A673 (cell line): ENCODE results near the gene ARMC8. TPM values are rescaled to one million over a fixed set of nuclear protein-coding genes. Genes with fewer than 3 reads are reported as not detected.

Experiments used
- BruUV-seq: library from RNA; stranded (reverse); fragments of 400-500 nt; replicated peaks from 2 replicates; lab custom pipeline; 2021; lab: Mats Ljungman, UMichigan
- CTCF ChIA-PET: fragments of 300-600 bp; sonication (Branson Sonifier 250); formaldehyde crosslinking; loops from one replicate; lab custom pipeline; 2022; ENCODE audit warnings: antibody characterized with exemption; lab: Charles Lee
- POLR2A ChIA-PET: fragments of 300-600 bp; sonication (Branson Sonifier 250); formaldehyde crosslinking; loops from one replicate; lab custom pipeline; 2022; ENCODE audit warnings: antibody characterized with exemption; ENCODE audit not compliant: low non-redundant PET; lab: Charles Lee
- DNase-seq: peaks from one replicate; pipeline ENCODE4 v3.0.0-alpha.2; 2015; ENCODE audit warnings: low spot score
- H3K27ac ChIP-seq: fragments of 200-600 bp; sonication (generic); 2 replicates; pipeline ENCODE4 v1.5.1; 2016; ENCODE audit warnings: mixed run types, low read depth, mild to moderate bottlenecking, mixed read lengths, antibody characterized with exemption, low read length; ENCODE audit not compliant: poor library complexity, severe bottlenecking
- H3K27me3 ChIP-seq: fragments of 200-600 bp; sonication (generic); replicated peaks from 2 replicates; pipeline ENCODE4 v1.6.1; 2017; ENCODE audit warnings: mixed run types, low read depth, mild to moderate bottlenecking, mixed read lengths, antibody characterized with exemption, low read length; ENCODE audit not compliant: insufficient read depth, poor library complexity
- H3K36me3 ChIP-seq: fragments of 200-600 bp; sonication (generic); 2 replicates; pipeline ENCODE4 v1.6.1; 2016; ENCODE audit warnings: mixed run types, mild to moderate bottlenecking, mixed read lengths, antibody characterized with exemption, low read length; ENCODE audit not compliant: insufficient read depth, poor library complexity, severe bottlenecking
- H3K4me1 ChIP-seq: fragments of 200-600 bp; sonication (generic); 2 replicates; pipeline ENCODE4 v1.6.1; 2017; ENCODE audit warnings: mixed run types, mild to moderate bottlenecking, mixed read lengths, antibody characterized with exemption, low read length; ENCODE audit not compliant: insufficient read depth, poor library complexity, severe bottlenecking
- H3K4me3 ChIP-seq: fragments of 200-600 bp; sonication (generic); 2 replicates; pipeline ENCODE4 v1.5.1; 2016; ENCODE audit warnings: low read depth, mixed run types, mild to moderate bottlenecking, mixed read lengths, low read length; ENCODE audit not compliant: poor library complexity, severe bottlenecking
- H3K9me3 ChIP-seq: fragments of 200-600 bp; sonication (generic); 2 replicates; pipeline ENCODE4 v1.6.1; 2016; ENCODE audit warnings: mixed run types, low read depth, mild to moderate bottlenecking, mixed read lengths, antibody characterized with exemption, low read length; ENCODE audit not compliant: poor library complexity, severe bottlenecking
- EZH2 ChIP-seq: fragments of 200-600 bp; sonication (generic); IDR thresholded peaks from 2 replicates; pipeline ENCODE4 v1.6.1; 2017; ENCODE audit warnings: borderline replicate concordance, low read depth, mild to moderate bottlenecking, mixed read lengths, antibody characterized with exemption, low read length; ENCODE audit not compliant: poor library complexity, severe bottlenecking
- intact Hi-C: fragments of 100-400 bp; cut with micrococcal nuclease; formaldehyde crosslinking; loops from one replicate; pipeline ENCODE4 v1.10.0; 2022; ENCODE audit not compliant: unreplicated experiment
- total RNA-seq: library from RNA; stranded (reverse); gene quantifications from 2 replicates; pipeline ENCODE4 v1.2.3, GENCODE V29; 2021
- TF ChIP-seq, protein P1 (sequence below): fragments of 300-800, 200-600 bp; sonication (generic); conservative IDR thresholded peaks from 2 replicates; pipeline ENCODE4 v1.5.1; 2017; ENCODE audit warnings: low read depth, mild to moderate bottlenecking, antibody characterized with exemption, low read length, moderate library complexity, mixed read lengths

ARMC8 gene
- total RNA-seq, 1 experiment from 2014 or later: 55.8 TPM

DNA sequence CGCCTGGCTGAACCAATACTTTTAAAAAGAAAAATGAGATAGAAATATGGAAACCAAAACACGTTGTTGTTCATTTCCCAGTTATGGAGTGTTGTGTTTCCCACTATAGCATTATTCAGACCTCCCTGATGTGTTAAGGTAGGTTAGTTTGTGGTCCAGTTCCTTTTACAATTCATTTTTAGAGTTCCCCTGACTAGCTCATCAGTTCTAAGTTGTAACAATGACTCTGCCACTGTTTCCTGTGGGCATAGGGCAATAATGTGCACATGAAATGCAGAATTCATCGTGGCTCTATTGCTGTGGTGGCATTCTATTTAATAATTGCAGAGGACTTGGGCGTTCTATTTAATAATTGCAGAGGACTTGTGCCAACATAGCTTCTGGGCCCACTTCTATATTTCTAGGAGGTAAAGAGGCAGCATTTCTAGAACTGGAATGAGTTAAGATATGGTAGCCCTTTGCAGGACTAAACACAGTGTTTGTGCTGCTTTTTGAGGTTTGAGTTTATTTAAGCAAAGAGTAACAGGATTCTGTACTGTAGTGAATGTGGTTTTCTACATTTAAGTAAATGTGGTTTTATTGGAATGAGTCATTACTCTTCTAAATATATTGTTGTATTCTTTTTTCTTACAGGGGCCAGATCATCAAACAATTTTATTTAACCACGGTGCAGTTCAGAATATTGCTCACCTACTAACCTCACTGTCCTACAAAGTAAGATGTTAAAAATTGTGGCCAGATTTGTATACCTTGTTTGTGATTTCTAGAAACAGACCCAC, 47.5 kb downstream of the ARMC8 start:
- POLR2A ChIA-PET: interaction anchor here (0.5 kb wide), 1 partner anchor 19 kb away, joined by 6 read pairs; no protein-coding TSS in a partner anchor
- CTCF ChIA-PET: no interaction called here
- no peak overlapping the region for H3K27ac ChIP-seq

DNA sequence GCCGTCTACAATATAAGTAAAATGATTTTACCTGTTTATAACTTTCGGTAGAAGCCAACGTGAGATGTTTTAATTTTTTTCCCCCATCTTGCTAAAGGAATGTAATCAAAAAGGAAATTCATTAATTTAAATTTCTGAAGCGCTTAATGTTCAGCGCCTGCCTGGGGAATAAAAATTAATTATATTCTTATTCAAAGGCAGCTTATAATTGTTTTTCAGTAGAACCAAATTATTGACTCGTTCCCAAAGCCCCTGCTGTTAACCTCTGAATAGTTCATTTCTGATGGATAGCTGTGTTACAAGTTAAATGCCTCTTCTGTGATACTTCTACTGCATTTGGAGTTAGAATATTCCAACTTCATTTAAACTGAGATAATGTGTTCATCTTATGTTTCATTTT, 51.6 kb downstream of the ARMC8 start:
- no peaks in the 10 kb centered on the region for H3K27me3 ChIP-seq
- no peak overlapping the region for H3K4me3 ChIP-seq
- ChIA-PET POLR2A (no interaction called here), CTCF (no interaction called here)
- no peaks in the 10 kb centered on the region for H3K9me3 ChIP-seq
- no peaks in the 10 kb centered on the region for H3K4me1 ChIP-seq
- intact Hi-C loops: no loop called here
- TF ChIP-seq, protein P1, sequence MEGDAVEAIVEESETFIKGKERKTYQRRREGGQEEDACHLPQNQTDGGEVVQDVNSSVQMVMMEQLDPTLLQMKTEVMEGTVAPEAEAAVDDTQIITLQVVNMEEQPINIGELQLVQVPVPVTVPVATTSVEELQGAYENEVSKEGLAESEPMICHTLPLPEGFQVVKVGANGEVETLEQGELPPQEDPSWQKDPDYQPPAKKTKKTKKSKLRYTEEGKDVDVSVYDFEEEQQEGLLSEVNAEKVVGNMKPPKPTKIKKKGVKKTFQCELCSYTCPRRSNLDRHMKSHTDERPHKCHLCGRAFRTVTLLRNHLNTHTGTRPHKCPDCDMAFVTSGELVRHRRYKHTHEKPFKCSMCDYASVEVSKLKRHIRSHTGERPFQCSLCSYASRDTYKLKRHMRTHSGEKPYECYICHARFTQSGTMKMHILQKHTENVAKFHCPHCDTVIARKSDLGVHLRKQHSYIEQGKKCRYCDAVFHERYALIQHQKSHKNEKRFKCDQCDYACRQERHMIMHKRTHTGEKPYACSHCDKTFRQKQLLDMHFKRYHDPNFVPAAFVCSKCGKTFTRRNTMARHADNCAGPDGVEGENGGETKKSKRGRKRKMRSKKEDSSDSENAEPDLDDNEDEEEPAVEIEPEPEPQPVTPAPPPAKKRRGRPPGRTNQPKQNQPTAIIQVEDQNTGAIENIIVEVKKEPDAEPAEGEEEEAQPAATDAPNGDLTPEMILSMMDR: no peak
- no peak for TF ChIP-seq EZH2
- H3K36me3 ChIP-seq: peaks cover 46% of the 10 kb centered on the region
- no TSS peak for BruUV-seq
- no peak overlapping the region for H3K27ac ChIP-seq
- no peak for DNase-seq

More for the DNA sequence above, 47.5 kb downstream of the ARMC8 start:
- Histone ChIP-seq H3K4me3 (no peak overlapping the region), H3K36me3 (peaks cover 47% of the 10 kb centered on the region), H3K9me3 (no peaks in the 10 kb centered on the region), H3K4me1 (no peaks in the 10 kb centered on the region), H3K27me3 (no peaks in the 10 kb centered on the region)
- BruUV-seq: no TSS peak
- intact Hi-C loops: no loop called here
- no peak for DNase-seq
- no peak for TF ChIP-seq EZH2
- TF ChIP-seq, protein P1: no peak

DNA sequence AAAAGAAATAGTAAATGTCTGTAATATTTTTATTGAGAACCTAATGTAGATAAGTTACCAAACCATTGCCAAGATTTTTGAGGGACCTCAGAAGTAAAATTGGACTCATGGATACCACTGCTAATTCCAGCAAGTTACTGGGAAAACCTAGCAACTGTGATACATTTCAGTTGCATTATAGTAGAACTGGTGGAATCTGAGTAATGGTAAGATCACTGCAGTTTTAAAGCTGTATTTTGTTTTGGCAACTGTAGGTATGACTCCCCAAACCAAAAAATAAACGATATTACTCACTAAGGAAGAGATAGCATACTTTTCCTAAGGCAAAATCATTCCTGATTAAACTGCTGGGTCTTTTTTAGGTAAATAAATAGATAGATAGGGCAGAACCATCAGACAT, 54.0 kb downstream of the ARMC8 start:
- Histone ChIP-seq H3K36me3 (peaks cover 36% of the 10 kb centered on the region), H3K27ac (no peak overlapping the region), H3K4me1 (no peaks in the 10 kb centered on the region), H3K27me3 (no peaks in the 10 kb centered on the region), H3K4me3 (no peak overlapping the region), H3K9me3 (no peaks in the 10 kb centered on the region)
- ChIA-PET CTCF (no interaction called here), POLR2A (no interaction called here)
- TF ChIP-seq EZH2: no peak
- TF ChIP-seq, protein P1: no peak
- no peak for DNase-seq
- BruUV-seq: no TSS peak
- intact Hi-C loops: no loop called here
